ENCODE measurements around the gene MRAP2. TPM values are rescaled to one million over a fixed set of nuclear protein-coding genes. Genes with fewer than 3 reads are reported as not detected.
"Not testable (repeated sequence)": the region's sequence is repeated elsewhere in the genome, so short reads cannot be mapped to it uniquely, and the experiment has no call there.

MRAP2 gene
- total RNA-seq, 1 experiment from 2014 or later: 1.1 TPM

DNA sequence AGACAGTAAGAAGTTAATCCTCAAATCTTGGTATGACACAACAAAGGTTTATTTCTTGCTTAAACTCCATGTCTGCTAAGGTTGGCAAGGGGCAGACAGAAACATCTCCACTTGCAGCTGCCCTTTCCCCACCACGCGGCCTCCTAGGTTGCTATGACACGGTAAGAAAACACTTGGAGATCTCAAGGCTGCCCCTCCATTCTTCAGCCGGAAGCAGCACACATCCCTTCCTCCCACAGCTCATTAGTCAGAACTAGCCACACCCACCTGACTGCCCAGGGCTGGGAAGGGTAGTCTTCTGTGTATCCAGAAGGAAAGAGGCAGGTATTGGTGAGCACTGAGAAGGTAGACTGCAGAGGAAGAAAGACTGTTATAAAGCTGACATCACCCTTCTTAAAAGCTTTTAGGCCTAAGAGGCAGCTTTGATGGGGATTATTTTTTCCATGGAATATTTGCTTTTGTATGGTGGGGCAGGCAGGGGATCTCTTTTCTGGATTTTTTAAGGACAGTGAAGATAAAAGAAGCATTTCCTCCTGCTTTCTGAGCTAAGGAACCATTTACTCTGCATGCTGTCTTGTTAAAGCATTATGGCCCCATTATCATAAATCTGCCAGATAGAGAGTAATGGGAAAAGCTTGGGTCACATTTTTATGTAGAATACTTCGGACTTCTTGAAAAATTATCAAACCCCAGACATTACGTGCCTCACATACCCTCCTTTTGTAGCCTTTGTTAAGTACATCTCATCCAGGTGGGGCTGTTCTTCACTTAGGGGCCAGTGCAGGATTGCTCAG lies 41.6 kb downstream of the MRAP2 start:
- peak; percentile 16 for DNase-seq (ENCODE audit: low spot score)

DNA sequence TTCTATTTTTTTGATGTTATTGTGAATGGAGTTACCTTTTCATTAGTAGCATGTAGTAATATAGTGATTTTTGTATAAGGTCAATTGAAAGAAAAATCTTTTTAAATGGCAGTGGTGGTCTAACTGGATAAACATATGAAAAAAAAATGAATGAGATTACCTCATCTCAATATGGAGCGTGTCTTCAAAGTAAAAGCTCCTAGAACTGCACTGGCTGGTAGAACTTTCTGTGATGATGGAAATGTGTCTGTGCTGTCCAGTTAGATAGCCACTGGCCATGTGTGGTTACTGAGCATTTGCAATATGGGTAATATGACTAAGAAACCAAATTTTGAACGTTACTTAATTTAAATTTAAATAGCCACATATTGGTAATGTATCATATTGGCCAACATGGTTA lies 44.1 kb downstream of the MRAP2 start:
- no peak for DNase-seq (ENCODE audit: low spot score)

GRCh38 chr6:84078335-84078734 lies 44.8 kb downstream of the MRAP2 start:
- DNase-seq (ENCODE audit: low spot score): no peak

- no peak for DNase-seq (ENCODE audit: low spot score)
Measured at GRCh38 chr6:84081222-84081621, 47.6 kb downstream of the MRAP2 start.

GRCh38 chr6:84082689-84083265 lies 49.2 kb downstream of the MRAP2 start:
- no peak for DNase-seq (ENCODE audit: low spot score)

DNA sequence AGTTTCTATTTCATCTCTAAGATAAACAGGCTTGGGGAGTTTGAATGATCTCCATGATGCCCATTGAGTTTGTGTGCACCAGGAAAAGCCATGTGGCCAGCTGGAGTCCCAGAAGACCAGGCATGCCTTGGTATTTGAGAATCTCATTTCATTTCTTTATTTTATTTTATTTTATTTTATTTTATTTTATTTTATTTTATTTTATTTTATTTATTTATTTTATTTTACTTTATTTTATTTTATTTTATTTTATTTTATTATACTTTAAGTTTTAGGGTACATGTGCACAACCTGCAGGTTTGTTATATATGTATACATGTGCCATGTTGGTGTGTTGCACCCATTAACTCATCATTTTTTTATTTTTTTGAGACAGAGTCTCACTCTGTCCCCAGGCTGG lies 51.1 kb downstream of the MRAP2 start:
- DNase-seq (ENCODE audit: low spot score): not testable (repeated sequence)

GRCh38 chr6:84086056-84086455 lies 52.5 kb downstream of the MRAP2 start:
- no peak for DNase-seq (ENCODE audit: low spot score)

DNA sequence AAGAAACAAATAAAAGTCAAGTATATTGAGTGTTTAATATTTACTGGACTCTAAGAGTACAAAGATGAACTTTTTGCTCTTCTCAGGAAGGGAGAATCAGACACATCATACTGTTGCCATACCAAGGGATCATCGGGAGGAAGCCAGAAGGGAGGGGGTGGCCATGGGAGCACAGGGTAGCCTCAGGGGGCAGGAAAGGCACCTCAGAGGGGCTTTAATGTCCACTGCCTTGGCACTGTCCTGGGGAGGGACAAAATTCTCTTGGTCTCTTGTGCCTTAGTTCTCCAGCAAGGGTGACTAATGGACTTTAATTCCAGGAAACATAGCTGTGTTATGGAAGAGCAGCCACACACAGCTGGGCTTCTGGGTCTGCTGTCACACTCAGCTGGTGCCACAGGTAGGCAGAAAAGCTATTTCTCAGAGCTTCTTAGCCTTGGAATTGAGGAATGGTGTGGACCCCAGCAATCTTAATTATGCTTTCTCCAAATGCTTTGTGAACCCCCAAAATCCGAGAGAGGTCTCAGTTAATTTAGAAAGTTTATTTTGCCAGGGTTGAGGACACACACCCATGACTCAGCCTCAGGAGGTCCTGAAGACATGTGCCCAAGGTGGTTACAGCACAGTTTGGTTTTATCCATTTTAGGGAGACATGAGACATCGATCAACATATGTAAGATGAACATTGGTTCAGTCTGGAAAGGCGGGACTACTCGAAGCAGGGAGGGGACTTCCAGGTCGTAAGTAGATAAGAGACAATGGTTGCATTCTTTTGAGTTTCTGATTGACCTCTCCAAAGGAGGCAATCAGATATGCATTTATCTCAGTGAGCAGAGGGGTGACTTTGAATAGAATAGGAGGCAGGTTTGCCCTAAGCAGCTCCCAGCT lies 53.2 kb downstream of the MRAP2 start:
- no peak for DNase-seq (ENCODE audit: low spot score)

DNA sequence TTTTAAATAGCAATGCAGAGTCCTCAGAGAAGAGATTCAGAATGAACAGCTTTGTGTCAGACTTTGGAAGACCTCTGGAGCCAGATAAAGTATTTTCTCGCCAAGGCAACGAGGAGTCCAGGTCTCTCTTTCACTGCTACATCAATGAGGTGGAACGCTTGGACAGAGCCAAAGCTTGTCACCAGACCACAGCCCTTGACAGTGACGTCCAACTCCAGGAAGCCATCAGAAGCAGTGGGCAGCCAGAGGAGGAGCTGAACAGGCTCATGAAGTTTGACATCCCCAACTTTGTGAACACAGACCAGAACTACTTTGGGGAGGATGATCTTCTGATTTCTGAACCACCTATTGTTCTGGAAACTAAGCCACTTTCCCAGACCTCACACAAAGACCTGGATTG lies 55.5 kb downstream of the MRAP2 start:
- DNase-seq (ENCODE audit: low spot score): no peak

DNA sequence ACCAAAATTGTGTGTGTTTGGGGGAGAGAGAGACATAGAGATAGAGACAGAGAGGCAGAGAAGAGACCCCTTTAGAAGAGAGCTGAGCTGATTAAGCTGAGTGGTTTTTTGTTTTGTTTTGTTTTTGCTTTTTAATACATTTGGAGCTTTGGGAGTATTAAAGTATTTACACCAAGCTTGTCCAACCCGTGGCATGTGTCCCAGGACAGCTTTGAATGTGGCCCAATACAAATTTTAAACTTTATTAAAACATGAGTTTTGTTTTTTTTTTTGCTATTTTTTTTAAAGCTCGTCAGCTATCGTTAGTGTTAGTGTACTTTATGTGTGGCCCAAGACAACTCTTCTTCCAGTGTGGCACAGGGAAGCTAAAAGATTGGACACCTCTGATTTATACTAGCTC lies 56.0 kb downstream of the MRAP2 start:
- no peak for DNase-seq (ENCODE audit: low spot score)

DNA sequence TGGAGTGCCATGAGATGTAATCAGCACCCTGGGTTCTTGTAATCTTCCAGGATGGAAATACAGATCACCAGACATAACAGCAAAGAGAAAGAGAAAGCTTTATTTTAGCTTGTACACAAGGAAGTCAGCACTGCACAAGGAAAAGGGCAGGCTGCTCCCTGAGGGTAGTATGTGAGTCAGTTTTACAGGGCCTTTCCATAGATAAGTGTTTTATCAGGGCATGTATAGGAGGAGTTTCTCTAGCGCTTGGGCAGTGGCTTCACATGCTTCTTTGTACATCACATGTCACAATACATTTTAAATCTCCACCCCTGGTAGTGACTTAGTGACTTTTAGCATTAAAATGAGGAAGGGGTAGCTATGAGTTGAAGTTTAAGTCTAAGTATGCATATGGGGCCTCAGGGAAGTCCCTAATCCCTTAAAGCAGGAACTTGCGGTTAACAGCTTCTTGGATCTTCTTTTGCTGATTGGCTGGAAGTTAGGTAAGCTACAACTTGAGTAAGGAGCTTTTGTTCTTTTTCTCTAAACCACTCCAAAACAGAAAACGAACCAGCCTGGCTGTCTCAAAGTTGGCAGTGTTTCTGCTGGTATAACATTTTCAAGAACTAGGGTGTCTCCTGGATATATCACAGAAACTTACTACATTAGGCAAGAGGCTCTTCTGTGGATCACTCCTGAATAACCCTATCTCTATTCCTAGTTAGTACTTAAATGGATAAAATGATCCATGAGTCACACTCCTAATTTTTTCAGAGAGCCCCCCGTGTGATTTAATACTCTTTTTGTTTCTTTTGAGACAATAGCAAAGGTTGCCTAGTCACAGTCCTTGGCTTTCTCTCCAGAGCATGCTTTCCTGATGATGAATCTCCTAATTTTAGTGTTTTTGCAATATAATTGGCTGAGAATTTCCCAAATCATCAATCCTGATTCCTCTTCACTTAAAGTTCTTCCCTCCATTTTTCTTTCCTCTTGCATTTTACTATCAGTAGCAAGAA lies 60.2 kb downstream of the MRAP2 start:
- DNase-seq (ENCODE audit: low spot score): no peak

- DNase-seq (ENCODE audit: low spot score): no peak
Measured at GRCh38 chr6:84095156-84095555, 61.6 kb downstream of the MRAP2 start.

DNA sequence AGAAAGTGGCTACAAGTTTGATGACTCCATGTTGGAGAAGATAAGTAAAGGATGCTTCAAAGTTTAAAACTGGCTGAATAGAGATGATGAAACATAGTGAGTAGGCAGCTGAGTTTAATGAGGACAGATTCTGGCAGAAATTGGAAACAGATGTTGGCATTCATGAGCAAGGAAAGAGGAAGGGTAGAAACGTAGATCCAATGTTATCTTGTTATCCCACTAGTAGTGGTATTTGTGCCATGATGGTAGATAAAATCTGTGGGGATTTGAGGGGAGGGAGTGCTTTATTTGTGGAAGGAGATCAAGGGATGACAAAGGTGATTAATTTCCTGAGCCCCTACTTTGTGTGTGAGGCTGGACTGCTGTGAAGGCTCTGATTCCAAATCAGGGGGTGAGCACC lies 69.5 kb downstream of the MRAP2 start:
- DNase-seq (ENCODE audit: low spot score): no peak

DNA sequence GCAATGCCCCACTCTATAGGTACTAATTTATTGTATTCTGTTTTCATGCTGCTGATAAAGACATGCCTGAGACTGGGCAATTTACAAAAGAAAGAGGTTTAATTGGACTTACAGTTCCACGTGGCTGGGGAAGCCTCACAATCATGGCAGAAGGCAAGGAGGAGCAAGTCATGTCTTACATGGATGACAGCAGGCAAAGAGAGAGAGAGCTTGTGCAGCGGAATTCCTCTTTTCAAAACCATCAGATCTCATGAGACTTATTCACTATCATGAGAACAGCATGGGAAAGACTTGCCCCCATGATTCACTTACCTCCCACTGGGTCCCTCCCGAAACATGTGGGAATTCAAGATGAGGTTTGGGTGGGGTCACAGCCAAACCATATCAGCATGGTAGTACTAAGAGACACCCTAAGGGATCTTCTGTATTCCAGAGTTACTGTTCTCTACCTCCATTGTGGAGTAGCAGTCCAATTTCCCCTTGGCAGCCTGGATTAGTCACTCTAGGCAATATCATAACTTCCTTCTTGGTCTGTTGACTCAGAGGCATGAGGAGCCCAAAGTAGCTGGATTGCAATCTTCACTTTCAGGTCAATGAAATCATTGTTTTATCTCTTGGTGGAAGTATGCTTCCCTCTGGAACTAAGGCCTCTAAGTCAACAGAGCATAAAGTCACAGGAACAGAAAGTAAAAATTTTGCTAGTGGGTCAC lies 71.8 kb downstream of the MRAP2 start:
- peak; percentile 5 for DNase-seq (ENCODE audit: low spot score)

GRCh38 chr6:84107495-84107894 lies 73.9 kb downstream of the MRAP2 start:
- DNase-seq (ENCODE audit: low spot score): no peak

DNA sequence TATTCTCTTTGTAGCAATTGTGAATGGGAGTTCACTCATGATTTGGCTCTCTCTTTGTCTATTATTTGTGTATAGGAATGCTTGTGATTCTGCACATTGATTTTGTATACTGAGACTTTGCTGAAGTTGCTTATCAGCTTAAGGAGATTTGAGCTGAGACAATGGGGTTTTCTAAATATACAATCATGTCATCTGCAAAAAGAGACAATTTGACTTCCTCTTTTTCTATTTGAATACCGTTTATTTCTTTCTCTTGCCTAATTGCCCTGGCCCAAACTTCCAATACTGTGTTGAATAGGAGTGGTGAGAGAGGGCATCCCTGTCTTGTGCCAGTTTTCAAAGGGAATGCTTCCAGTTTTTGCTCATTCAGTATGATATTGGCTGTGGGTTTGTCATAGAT lies 77.8 kb downstream of the MRAP2 start:
- not testable (repeated sequence) for DNase-seq (ENCODE audit: low spot score)

- not testable (repeated sequence) for DNase-seq (ENCODE audit: low spot score)
Measured at GRCh38 chr6:84114933-84115594, 81.5 kb downstream of the MRAP2 start.

DNA sequence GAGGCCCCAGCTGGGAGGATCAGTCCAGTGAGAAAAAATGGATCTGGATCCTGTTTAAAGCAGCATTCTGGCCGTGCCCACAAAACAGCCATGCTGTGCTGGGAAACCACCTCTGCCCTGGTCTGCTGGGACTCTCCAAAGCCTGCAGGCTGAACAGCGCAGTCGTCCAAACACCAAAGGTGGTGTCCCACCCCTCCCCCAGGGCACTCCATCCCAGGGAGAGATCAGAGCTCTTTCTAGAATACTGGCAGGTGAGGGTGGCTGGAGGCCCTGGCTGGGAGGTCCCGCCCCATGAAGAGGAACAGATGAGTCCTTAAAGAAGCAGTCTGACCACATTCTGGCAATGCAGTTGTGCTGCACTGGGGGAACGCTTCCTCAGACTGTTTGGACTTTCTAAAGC lies 84.6 kb downstream of the MRAP2 start:
- no peak for DNase-seq (ENCODE audit: low spot score)

- no peak for DNase-seq (ENCODE audit: low spot score)
Measured at GRCh38 chr6:84119277-84119676, 85.7 kb downstream of the MRAP2 start.

GRCh38 chr6:84123186-84123585 lies 89.6 kb downstream of the MRAP2 start:
- DNase-seq (ENCODE audit: low spot score): no peak
